IMR-90 (cell line): ENCODE data around the gene GGT1. TPM values are rescaled to one million over a fixed set of nuclear protein-coding genes. Genes with fewer than 3 reads are reported as not detected.

Experiments used
- ATAC-seq: fragments of 200-7000 bp; cut with Tn5 transposase; 2 replicates; pipeline ENCODE4 v1.9.1; 2020; ENCODE audit warnings: low read depth, mild to moderate bottlenecking, moderate library complexity
- BruUV-seq: library from RNA; stranded (reverse); fragments of 400-500 nt; replicated peaks from 2 replicates; lab custom pipeline; 2021; lab: Mats Ljungman, UMichigan
- CTCF ChIA-PET: fragments of 300-600 bp; formaldehyde crosslinking; extraction: SDS; loops from one replicate; lab custom pipeline; 2021; ENCODE audit warnings: antibody characterized with exemption; lab: Yijun Ruan, JAX
- POLR2A ChIA-PET: fragments of 300-600 bp; sonication (Branson Sonifier 250); formaldehyde crosslinking; loops from one replicate; lab custom pipeline; 2022; ENCODE audit warnings: antibody characterized with exemption; ENCODE audit not compliant: unreplicated experiment; lab: Charles Lee
- DNase-seq: peaks from one replicate; pipeline ENCODE4 v3.0.0; 2013
- H2AFZ ChIP-seq: replicated peaks from 2 replicates; pipeline ENCODE3; 2013; ENCODE audit warnings: low read length, mild to moderate bottlenecking; ENCODE audit not compliant: poor library complexity
- H2AK5ac ChIP-seq: 2 replicates; pipeline ENCODE4 v1.6.1; 2013; ENCODE audit warnings: low read depth, low read length, inconsistent platforms
- H2AK9ac ChIP-seq: replicated peaks from 2 replicates; pipeline ENCODE3; 2013; ENCODE audit warnings: mild to moderate bottlenecking, low read depth, low read length, moderate library complexity; ENCODE audit not compliant: poor library complexity
- H2BK120ac ChIP-seq: 2 replicates; pipeline ENCODE4 v1.6.1; 2013; ENCODE audit warnings: low read depth, low read length, inconsistent platforms
- H2BK15ac ChIP-seq: 3 replicates; pipeline ENCODE4 v1.6.1; 2013; ENCODE audit warnings: low read depth, low read length, inconsistent platforms
- H2BK20ac ChIP-seq: 2 replicates; pipeline ENCODE4 v1.6.1; 2013; ENCODE audit warnings: low read depth, mild to moderate bottlenecking, inconsistent platforms, low read length, moderate library complexity
- H2BK5ac ChIP-seq: 2 replicates; pipeline ENCODE4 v1.6.1; 2013; ENCODE audit warnings: mild to moderate bottlenecking, low read depth, low read length, inconsistent platforms; ENCODE audit not compliant: poor library complexity, severe bottlenecking
- H3K14ac ChIP-seq: replicated peaks from 2 replicates; pipeline ENCODE4 v1.6.1; 2013; ENCODE audit warnings: low read depth, low read length, inconsistent platforms
- H3K18ac ChIP-seq: 2 replicates; pipeline ENCODE4 v1.6.1; 2013; ENCODE audit warnings: low read depth, low read length, control low read depth
- H3K23ac ChIP-seq: 2 replicates; pipeline ENCODE4 v1.6.1; 2013; ENCODE audit warnings: low read depth, low read length, inconsistent platforms
- H3K27ac ChIP-seq: 2 replicates; pipeline ENCODE4 v1.5.1; 2013; ENCODE audit warnings: mild to moderate bottlenecking, control low read depth, low read length; ENCODE audit not compliant: insufficient read depth
- H3K27me3 ChIP-seq: 2 replicates; pipeline ENCODE4 v1.6.1; 2013; ENCODE audit warnings: low read length; ENCODE audit not compliant: control insufficient read depth, insufficient read depth
- H3K36me3 ChIP-seq: 2 replicates; pipeline ENCODE4 v1.6.1; 2013; ENCODE audit warnings: low read length, mixed read lengths; ENCODE audit not compliant: control insufficient read depth, insufficient read depth
- H3K4ac ChIP-seq: 2 replicates; pipeline ENCODE4 v1.6.1; 2013; ENCODE audit warnings: low read depth, low read length, inconsistent platforms
- H3K4me1 ChIP-seq: 2 replicates; pipeline ENCODE4 v1.6.1; 2013; ENCODE audit warnings: low read length, mixed read lengths; ENCODE audit not compliant: control insufficient read depth, insufficient read depth
- H3K4me2 ChIP-seq: 2 replicates; pipeline ENCODE4 v1.6.1; 2013; ENCODE audit warnings: low read depth, mild to moderate bottlenecking, control low read depth, low read length, moderate library complexity
- H3K4me3 ChIP-seq: 2 replicates; pipeline ENCODE4 v1.5.1; 2013; ENCODE audit warnings: low read depth, mild to moderate bottlenecking, control low read depth, low read length, moderate library complexity; ENCODE audit not compliant: insufficient read depth
- H3K56ac ChIP-seq: 2 replicates; pipeline ENCODE4 v1.6.1; 2013; ENCODE audit warnings: low read length, inconsistent platforms; ENCODE audit not compliant: insufficient read depth; ENCODE audit errors: extremely low read depth
- H3K79me1 ChIP-seq, 2 experiments: 2 replicates each; pipeline ENCODE4 v1.6.1; 2013; ENCODE audit warnings: low read length in 2 of 2, inconsistent platforms in 1 of 2, low read depth in 1 of 2
- H3K9ac ChIP-seq: 2 replicates; pipeline ENCODE4 v1.6.1; 2013; ENCODE audit warnings: low read depth, low read length, control low read depth
- H3K9me1 ChIP-seq: 2 replicates; pipeline ENCODE4 v1.6.1; 2013; ENCODE audit warnings: low read length, inconsistent platforms; ENCODE audit not compliant: insufficient read depth
- H3K9me3 ChIP-seq: 2 replicates; pipeline ENCODE4 v1.6.1; 2013; ENCODE audit warnings: low read length; ENCODE audit not compliant: control insufficient read depth, insufficient read depth
- H4K20me1 ChIP-seq: 2 replicates; pipeline ENCODE4 v1.6.1; 2013; ENCODE audit warnings: low read length, inconsistent platforms; ENCODE audit not compliant: insufficient read depth
- H4K5ac ChIP-seq: 2 replicates; pipeline ENCODE4 v1.6.1; 2013; ENCODE audit warnings: mild to moderate bottlenecking, low read depth, low read length, control low read depth
- H4K8ac ChIP-seq, 2 experiments: 2 replicates each; pipeline ENCODE4 v1.6.1; 2013; ENCODE audit warnings: low read depth in 2 of 2, low read length in 2 of 2, control low read depth in 1 of 2, inconsistent platforms in 1 of 2
- H4K91ac ChIP-seq: 2 replicates; pipeline ENCODE4 v1.6.1; 2013; ENCODE audit warnings: low read depth, low read length, inconsistent platforms; ENCODE audit not compliant: insufficient read depth
- BHLHE40 ChIP-seq: fragments of 150-350 bp; IDR thresholded peaks from 2 replicates; pipeline ENCODE4 v1.6.1; 2016; ENCODE audit warnings: mild to moderate bottlenecking, low read depth, low read length
- CEBPB ChIP-seq: IDR thresholded peaks from 2 replicates; pipeline ENCODE4 v1.6.1; 2012; ENCODE audit warnings: low read depth, low read length, improper control_type of control experiment
- CHD1 ChIP-seq: IDR thresholded peaks from 2 replicates; pipeline ENCODE4 v1.6.1; 2012; ENCODE audit warnings: low read depth, low read length, improper control_type of control experiment
- ELK1 ChIP-seq: fragments of 150-350 bp; IDR thresholded peaks from 2 replicates; pipeline ENCODE4 v1.6.1; 2016; ENCODE audit warnings: low read depth, mild to moderate bottlenecking, low read length, moderate library complexity, borderline replicate concordance
- FOS ChIP-seq: fragments of 150-350 bp; IDR thresholded peaks from 2 replicates; pipeline ENCODE4 v1.6.1; 2016; ENCODE audit warnings: low read depth, low read length
- MAFK ChIP-seq: IDR thresholded peaks from 2 replicates; pipeline ENCODE4 v1.6.1; 2012; ENCODE audit warnings: low read depth, low read length, improper control_type of control experiment
- MAZ ChIP-seq: IDR thresholded peaks from 2 replicates; pipeline ENCODE4 v1.6.1; 2012; ENCODE audit warnings: low read depth, mild to moderate bottlenecking, low read length, improper control_type of control experiment, moderate library complexity, borderline replicate concordance
- MXI1 ChIP-seq: IDR thresholded peaks from 2 replicates; pipeline ENCODE4 v1.6.1; 2012; ENCODE audit warnings: low read depth, mild to moderate bottlenecking, low read length, moderate library complexity, borderline replicate concordance
- NFE2L2 ChIP-seq: fragments of 150-350 bp; IDR thresholded peaks from 2 replicates; pipeline ENCODE4 v1.6.1; 2016; ENCODE audit warnings: low read depth, mild to moderate bottlenecking, low read length
- POLR2A ChIP-seq: IDR thresholded peaks from 2 replicates; pipeline ENCODE4 v1.6.1; 2012; ENCODE audit warnings: mild to moderate bottlenecking, low read depth, low read length
- RAD21 ChIP-seq: IDR thresholded peaks from 2 replicates; pipeline ENCODE4 v1.6.1; 2012; ENCODE audit warnings: low read length, improper control_type of control experiment
- RCOR1 ChIP-seq: IDR thresholded peaks from 2 replicates; pipeline ENCODE4 v1.6.1; 2012; ENCODE audit warnings: mild to moderate bottlenecking, low read length, improper control_type of control experiment; ENCODE audit not compliant: insufficient replicate concordance
- RFX5 ChIP-seq: IDR thresholded peaks from 2 replicates; pipeline ENCODE4 v1.8.0; 2012; ENCODE audit warnings: low read depth, mild to moderate bottlenecking, low read length, moderate library complexity
- USF2 ChIP-seq: fragments of 150-350 bp; IDR thresholded peaks from 2 replicates; pipeline ENCODE4 v1.6.1; 2017; ENCODE audit warnings: mild to moderate bottlenecking, antibody characterized with exemption, low read length, low read depth
- WGBS, 2 experiments: methylation state at CpG; one replicate each; pipeline versions ENCODE4 v1.1.5 to v1.1.7; 2013; ENCODE audit warnings: missing lambda C conversion rate in 2 of 2; ENCODE audit not compliant: insufficient read length in 1 of 2; ENCODE audit errors: extremely low coverage in 2 of 2; 5-methylcytosine and 5-hydroxymethylcytosine counted together
- dilution Hi-C: fragments of 300-500 bp; cut with HindIII; formaldehyde crosslinking; loops from one replicate; pipeline ENCODE4 v1.14.3; 2018; ENCODE audit warnings: low sequenced_read_pairs; ENCODE audit not compliant: unreplicated experiment
- in situ Hi-C: fragments of 300-500 bp; cut with MboI; formaldehyde crosslinking; loops from 3 replicates; pipeline ENCODE4 v1.14.3; 2019; ENCODE audit warnings: low sequenced_read_pairs, inconsistent platforms, mixed read lengths
- intact Hi-C: fragments of 100-400 bp; cut with micrococcal nuclease; formaldehyde crosslinking; loops from 2 replicates; pipeline ENCODE4 v1.10.0; 2022
- polyA plus RNA-seq, 3 experiments: library from polyadenylated mRNA; depleted of rRNA; stranded (reverse); fragments of >200 nt; gene quantifications; 2 replicates each; pipeline ENCODE4 v1.2.3, GENCODE V29; 2012; ENCODE audit warnings: low replicate concordance in 1 of 3
- total RNA-seq: library from RNA; depleted of rRNA; stranded (reverse); fragments of >200 nt; gene quantifications from 2 replicates; pipeline ENCODE4 v1.2.3, GENCODE V29; 2012
- TF ChIP-seq, protein P1 (sequence below): conservative IDR thresholded peaks from 2 replicates; pipeline ENCODE4 v1.5.1; 2012; ENCODE audit warnings: mild to moderate bottlenecking, low read depth, low read length, improper control_type of control experiment

Gene GGT1
- total and polyA plus RNA-seq, 2 of the 4 experiments (the other 2 are of a cell fraction): 3.4 to 7.3 TPM

DNA sequence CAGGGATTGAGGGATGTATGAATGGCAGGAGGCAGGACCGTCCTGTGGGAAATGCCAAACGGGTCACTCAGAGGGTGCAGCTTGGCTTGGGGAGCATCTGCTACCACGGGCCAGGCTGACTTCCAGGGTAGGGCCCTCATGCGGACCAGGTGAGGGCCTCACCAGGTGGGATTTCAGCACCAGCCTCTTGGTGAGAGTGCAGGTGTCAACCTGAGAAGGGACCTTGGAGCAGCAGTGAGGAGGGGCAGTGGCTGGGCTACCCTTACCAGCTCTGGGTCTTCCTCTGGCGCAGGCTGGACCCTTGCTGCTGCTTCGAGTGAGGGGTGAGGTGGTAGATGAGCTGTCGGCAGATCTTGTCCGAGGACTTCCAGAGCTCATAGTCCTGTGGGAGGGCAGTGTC is 15.0 kb upstream of the GGT1 start:
- Histone ChIP-seq H3K9me1 (peaks cover 17% of the 10 kb centered on the region), H2BK120ac (no peak overlapping the region), H3K4me3 (no peak overlapping the region), H4K91ac (no peak overlapping the region), H3K4ac (no peak overlapping the region), H3K14ac (no peak overlapping the region), H3K27me3 (no peaks in the 10 kb centered on the region), H3K79me1 (peaks cover 0 to 8% of the 10 kb centered on the region in 2 experiments; a peak in 2 of 4 replicates), H4K5ac (no peak overlapping the region), H2AFZ (no peak overlapping the region), H2AK5ac (no peak overlapping the region), H3K9ac (no peak overlapping the region), H3K56ac (no peak overlapping the region), H2BK20ac (no peak overlapping the region), H2BK15ac (no peak overlapping the region), H4K20me1 (no peaks in the 10 kb centered on the region), H3K18ac (no peak overlapping the region), H3K23ac (no peak overlapping the region), H2BK5ac (no peak overlapping the region), H3K27ac (no peak overlapping the region), H3K36me3 (peaks cover 27% of the 10 kb centered on the region; the same call in 1 of the 2 replicates), H3K9me3 (no peaks in the 10 kb centered on the region), H3K4me1 (peaks cover 12% of the 10 kb centered on the region; the same call in 1 of the 2 replicates), H2AK9ac (peak overlapping the region; percentile 72), H3K4me2 (no peak overlapping the region), H4K8ac (no peak overlapping the region)
- TF ChIP-seq MAZ (no peak), RCOR1 (no peak), CHD1 (no peak), POLR2A (no peak), ELK1 (no peak), FOS (no peak), MAFK (no peak), RFX5 (no peak), RAD21 (no peak), BHLHE40 (no peak), CEBPB (no peak), NFE2L2 (no peak), USF2 (no peak), MXI1 (no peak)
- TF ChIP-seq, protein P1, sequence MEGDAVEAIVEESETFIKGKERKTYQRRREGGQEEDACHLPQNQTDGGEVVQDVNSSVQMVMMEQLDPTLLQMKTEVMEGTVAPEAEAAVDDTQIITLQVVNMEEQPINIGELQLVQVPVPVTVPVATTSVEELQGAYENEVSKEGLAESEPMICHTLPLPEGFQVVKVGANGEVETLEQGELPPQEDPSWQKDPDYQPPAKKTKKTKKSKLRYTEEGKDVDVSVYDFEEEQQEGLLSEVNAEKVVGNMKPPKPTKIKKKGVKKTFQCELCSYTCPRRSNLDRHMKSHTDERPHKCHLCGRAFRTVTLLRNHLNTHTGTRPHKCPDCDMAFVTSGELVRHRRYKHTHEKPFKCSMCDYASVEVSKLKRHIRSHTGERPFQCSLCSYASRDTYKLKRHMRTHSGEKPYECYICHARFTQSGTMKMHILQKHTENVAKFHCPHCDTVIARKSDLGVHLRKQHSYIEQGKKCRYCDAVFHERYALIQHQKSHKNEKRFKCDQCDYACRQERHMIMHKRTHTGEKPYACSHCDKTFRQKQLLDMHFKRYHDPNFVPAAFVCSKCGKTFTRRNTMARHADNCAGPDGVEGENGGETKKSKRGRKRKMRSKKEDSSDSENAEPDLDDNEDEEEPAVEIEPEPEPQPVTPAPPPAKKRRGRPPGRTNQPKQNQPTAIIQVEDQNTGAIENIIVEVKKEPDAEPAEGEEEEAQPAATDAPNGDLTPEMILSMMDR: no peak
- DNase-seq (no peak), ATAC-seq (no peak)
- intact Hi-C loops (no loop called here), in situ Hi-C loops (no loop called here), dilution Hi-C loops (no loop called here)
- CTCF ChIA-PET: interaction anchor here (0.6 kb wide), 1 partner anchor 840 kb away, joined by 3 read pairs; no protein-coding TSS in a partner anchor
- POLR2A ChIA-PET: no interaction called here
- BruUV-seq: no TSS peak
- WGBS, 2 experiments: 72% methylated on average over 6 of the region's 8 CpGs; no CpG with 5 or more reads in 1 of the 2 experiments
